ENCODE measurements around the gene GTF3C1.
"Not testable (repeated sequence)": the region's sequence is repeated elsewhere in the genome, so short reads cannot be mapped to it uniquely, and the experiment has no call there.

GTF3C1 gene

GRCh38 chr16:27437946-27438345 lies 111.8 kb downstream of the GTF3C1 start:
- no peak for DNase-seq

- no peak for DNase-seq
Measured at GRCh38 chr16:27436921-27437650, 112.6 kb downstream of the GTF3C1 start.

DNA sequence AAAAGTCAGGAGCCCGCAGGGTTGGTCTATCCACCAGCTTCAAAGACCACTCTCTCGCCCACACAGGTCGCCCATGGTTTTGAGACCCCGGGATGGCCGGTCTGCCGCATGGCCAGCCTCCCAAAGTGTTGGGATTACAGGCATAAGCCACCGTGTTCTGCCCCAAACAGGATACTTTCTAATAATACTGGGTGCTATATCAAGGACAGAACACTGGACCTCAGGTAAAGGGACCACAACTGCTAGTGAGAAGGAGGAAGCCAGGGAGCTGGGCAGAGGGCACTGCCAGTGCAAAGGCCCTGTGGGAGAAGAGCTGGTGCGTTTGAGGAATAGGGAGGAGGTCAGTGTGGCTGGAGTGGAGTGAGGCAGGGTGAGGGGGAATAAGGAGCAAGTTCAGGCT lies 113.6 kb downstream of the GTF3C1 start:
- DNase-seq, result no peak

DNA sequence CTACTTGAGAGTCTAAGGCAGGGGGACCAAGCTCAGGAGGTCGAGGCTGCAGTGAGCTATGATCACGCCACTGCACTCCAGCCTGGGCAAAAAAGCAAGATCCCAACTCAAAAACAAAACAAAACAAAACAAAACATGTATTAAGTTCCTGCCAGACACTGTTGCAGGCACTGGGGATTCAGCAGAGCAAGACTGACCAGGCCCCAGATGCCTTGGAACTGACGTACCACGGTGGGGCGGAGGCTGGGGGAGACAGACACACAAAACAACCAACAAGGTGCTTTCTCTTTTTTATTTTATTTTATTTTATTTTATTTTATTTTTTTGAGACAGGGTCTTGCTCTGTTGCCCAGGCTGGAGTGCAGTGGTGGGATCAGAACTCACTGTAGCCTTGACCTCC lies 114.6 kb downstream of the GTF3C1 start:
- DNase-seq, result not testable (repeated sequence)

GRCh38 chr16:27434141-27435051 lies 115.3 kb downstream of the GTF3C1 start:
- no peak for DNase-seq

GRCh38 chr16:27433636-27434035 lies 116.1 kb downstream of the GTF3C1 start:
- DNase-seq, result no peak

- not testable (repeated sequence) for DNase-seq
Measured at GRCh38 chr16:27433191-27433590, 116.5 kb downstream of the GTF3C1 start.

- no peak for DNase-seq
Measured at GRCh38 chr16:27432558-27432957, 117.2 kb downstream of the GTF3C1 start.

DNA sequence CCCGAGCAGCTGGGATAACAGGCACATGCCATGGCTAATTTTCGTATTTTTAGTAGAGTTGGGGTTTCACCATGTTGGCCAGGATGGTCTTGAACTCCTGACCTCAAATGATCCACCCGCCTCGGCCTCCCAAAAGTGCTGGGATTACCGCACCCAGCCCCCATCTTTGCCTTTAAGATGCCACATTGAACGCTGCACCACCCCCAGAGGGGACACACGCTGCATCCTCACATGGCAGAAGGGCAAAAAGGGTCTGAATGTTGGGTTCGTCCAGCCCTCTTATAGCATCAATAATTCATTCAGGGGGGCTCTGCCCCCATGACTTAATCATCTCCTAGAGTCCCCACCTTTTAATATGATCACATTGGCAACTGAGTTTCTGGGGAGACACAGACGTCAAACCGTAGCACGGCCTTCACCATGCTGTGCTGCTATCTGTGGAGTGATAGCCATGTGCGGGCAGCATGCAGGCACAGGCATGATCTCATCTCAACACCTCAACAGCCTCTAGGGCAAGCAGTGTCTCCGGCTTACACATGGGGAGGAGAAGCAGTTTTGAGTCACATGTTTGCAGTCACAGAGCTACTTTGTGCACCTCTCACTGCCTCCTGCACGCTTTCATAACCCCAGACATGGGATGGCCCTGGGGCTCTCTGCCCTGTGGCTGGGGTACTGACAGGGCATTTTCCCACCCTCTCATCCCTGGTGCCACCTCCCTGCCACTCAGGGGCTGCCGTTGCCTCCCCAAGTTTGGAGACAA lies 117.8 kb downstream of the GTF3C1 start:
- DNase-seq, result no peak

DNA sequence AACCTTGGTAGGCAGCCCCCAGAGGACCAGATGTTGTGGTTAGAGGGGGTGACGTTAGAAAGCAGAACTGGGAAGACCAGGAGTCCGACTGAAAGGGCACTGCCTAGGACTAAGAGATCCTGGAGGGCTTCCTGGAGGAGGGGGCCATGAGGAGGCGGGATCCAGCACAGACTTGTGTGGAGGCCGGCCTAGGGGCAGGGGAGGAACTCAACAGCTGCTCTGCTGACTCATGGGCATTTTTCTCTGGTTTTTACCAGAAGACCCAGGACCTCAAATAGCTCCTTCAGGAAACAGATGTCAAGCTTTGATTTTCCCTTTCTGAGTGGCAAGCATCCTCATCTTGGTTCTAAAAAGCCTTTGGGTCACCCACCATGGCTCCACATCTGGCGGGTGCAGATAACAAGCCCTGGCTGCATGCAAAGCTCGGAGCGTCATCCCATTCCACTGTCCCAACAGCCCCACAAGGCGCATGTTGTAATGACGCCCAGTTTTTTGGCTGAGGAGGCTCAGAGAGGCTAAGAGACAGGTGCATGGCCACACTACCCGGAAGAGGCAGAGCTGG lies 118.7 kb downstream of the GTF3C1 start:
- DNase-seq, result peak; percentile 48

DNA sequence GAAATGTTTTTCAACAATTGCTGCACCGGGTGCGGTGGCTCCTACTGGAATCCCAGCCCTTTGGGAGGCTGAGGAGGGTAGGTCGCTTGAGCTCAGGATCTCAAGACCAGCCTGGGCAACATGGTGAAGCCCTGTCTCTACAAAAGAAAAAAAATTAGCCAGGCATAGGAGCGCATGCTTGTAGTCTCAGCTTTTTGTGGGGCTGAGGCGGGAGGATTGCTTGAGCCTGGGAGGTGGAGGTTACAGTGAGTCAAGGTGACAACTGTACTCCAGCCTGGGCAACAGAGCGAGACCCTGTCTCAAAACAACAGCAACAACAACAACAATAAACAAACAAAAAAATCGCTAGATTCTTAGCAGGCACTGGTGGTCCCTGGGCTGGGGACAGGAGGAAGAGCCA lies 119.2 kb downstream of the GTF3C1 start:
- DNase-seq, result no peak

DNA sequence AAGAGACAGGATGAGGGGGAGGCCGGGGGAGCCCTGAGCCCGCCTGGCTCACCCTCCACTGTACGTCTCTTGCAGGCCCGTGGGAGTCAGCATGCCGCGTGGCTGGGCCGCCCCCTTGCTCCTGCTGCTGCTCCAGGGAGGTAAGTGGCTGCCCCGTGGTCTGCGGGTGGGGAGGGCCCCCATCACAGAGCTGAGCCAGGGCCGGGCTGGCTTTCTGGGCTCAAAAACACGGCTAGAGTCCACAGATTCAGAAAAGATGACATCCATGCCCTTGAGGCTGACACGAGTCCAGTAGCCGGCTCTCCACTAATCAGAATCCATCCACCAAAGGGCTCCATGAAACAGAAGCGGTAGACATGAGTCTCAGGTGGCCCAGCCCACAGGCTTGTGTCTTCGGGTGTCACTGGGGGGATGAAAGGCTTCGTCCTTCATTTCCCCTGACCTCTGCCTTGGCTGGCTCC lies 119.7 kb downstream of the GTF3C1 start:
- no peak for DNase-seq

- DNase-seq, result no peak
Measured at GRCh38 chr16:27429330-27429871, 120.3 kb downstream of the GTF3C1 start.

DNA sequence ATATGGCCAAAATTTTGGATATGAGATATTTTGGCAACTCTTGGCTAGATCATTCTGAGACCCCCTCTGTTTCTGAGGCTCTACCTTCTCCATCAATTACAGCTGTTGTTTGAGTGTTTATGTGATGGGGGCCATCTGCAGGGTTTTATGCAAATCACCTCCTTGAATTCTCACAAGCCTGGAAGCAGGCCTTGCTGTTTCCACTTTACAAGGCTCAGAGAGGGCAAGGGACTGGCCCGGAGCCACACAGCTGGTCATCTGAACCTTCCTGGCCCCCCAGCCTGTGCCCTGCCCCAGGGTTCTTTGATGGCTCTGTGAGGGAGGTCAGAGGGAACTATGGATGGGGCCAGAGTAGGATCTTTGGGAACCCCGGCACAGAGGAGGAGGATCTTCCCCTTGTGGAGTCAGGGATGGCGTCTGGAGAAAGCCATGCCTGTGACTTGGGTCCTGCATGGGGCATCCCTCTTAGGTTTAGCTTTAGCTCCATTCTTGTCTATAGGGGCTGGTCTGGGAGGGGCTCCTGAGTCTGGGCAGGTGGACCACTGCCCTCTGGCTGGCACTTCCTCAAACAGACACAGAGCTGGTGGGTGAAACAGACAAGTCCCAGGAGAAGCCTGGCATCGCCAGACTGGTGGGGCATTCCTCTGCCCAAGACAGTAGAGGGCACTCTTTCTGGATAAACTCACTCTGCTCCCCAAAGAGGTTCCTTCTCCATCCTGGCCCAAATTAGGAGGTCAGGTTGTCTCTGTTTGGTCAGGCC lies 121.5 kb downstream of the GTF3C1 start:
- peak; percentile 20 for DNase-seq

DNA sequence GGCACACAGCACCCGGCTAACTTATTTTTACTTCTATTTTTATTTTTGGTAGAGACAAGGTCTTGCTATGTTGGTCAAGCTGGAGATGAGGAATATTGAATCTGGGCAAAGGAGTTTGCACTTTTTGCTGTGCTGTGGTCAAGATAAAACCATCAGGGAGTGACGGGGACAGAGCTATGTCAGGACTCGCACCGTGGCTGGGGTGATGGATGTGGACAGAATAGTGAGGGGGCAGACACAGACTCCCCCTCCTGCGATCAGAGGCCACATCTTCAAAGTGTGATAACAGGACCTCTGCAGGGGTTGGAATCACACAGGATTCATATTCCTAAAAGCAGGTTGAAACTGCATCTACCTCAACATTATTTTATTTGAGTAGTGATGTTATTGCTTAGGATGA lies 122.2 kb downstream of the GTF3C1 start:
- no peak for DNase-seq

DNA sequence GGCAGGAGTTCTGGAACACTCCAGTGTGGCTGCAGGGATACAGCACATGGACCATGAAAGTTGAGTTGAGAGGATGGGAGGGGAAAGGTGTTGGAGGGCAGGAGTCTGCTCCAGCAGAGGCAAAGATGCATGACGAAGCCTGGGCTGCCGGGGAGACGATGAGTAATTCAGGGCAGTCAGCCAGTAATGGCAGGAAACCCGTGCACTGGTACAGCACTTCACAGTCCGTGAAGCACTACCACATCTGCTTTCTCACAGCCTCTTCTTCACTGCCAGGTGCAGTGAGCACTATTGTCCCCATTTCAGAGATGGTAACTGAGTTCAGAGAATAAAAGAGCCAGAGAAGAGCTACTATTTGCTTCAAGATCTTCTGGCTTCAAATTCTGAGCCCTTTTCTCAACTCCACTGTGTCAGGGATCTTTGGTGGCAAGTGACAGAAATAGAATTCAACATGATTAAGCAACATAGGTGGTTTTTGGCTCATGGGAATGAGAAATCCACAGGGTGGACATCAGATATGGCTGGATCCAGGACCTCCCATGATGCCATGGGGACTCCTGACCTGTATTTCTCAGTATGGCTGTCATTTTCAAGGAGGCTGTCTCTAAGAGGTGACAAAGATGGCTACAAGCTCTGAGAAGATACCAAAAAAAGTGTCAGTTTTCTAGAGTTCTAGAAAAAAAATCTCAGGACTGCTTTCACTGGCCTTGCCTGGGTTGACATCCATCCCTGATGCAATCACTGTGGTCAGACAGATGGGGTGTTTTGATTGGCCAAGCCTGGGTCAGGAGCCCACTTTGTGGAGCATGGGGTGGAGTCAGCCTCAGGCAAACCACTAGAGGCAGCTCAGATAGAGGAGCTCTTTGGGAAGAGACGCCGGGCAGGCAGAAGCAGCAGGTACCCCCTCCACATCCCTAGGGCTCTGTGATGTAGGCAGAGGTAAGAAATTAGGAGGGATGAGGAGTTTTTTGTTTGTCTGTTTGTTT lies 123.0 kb downstream of the GTF3C1 start:
- peak; percentile 89 for DNase-seq

- no peak for DNase-seq
Measured at GRCh38 chr16:27425961-27426360, 123.8 kb downstream of the GTF3C1 start.

- DNase-seq, result no peak
Measured at GRCh38 chr16:27424772-27425498, 124.8 kb downstream of the GTF3C1 start.

DNA sequence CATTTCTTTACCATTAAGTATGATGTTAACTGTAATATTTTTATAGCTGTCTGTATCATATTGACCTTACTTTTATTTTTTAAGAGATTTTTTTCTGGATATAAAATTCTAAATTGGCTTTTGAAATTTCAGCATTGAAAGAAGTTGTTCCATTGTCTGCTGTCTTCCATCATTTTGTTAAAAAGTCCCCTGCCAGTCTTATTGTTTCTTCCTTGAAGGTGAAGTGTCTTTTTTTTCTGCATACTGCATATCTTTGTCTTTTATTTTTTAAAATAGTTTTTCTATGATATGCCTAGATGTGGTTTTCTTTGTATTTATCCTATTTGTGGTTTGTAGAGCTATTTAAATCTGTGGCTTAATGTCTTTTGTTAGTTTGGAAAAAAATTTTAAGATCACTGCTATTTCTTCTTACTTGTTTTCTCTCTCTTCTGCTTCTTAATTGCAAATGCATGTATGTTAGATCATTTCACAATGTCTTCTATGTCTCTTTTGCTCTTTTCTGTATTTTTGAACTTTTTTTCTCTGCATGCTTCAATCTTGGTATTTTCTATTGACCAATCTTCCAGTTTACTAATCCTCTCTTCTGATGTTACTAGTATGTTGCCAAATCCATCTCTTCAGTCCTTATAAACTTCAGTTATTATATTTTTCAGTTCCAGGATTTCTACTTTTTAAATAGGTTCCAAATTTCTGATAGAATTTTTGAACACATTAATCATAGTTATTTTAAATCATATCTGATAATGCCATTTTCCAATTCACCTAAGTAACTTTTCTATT lies 127.6 kb downstream of the GTF3C1 start:
- DNase-seq, result no peak
